Motor neuron (in vitro differentiated cells): ENCODE data around the gene GLOD4. TPM values are rescaled to one million over a fixed set of nuclear protein-coding genes. Genes with fewer than 3 reads are reported as not detected.
"Not testable (repeated sequence)": the region's sequence is repeated elsewhere in the genome, so short reads cannot be mapped to it uniquely, and the experiment has no call there.

ENCODE experiments used
- ATAC-seq, 8 experiments: fragments of 200-7000 bp; cut with Tn5 transposase; replicated peaks in 6 of 8; 2 replicates each; pipeline ENCODE4 v1.8.0; 2021; ENCODE audit warnings: mild to moderate bottlenecking in 8 of 8, moderate library complexity in 8 of 8
- H3K27ac ChIP-seq, 2 donors: fragments of 250-450 bp; sonication (Bioruptor Pico); 2 replicates each; pipeline ENCODE4 v1.9.0; 2021; ENCODE audit warnings: antibody characterized with exemption in 2 of 2, mild to moderate bottlenecking in 2 of 2, moderate library complexity in 1 of 2
- H3K4me1 ChIP-seq, 2 donors: fragments of 250-450 bp; sonication (Bioruptor Pico); replicated peaks in 1 of 2; 2 replicates each; pipeline ENCODE4 v1.6.1; 2021; ENCODE audit warnings: antibody characterized with exemption in 2 of 2, mild to moderate bottlenecking in 2 of 2, moderate library complexity in 1 of 2
- H3K4me3 ChIP-seq, 5 donors: fragments of 250-450 bp; sonication (Bioruptor Pico); 2 replicates each; pipeline ENCODE4 v1.9.0; 2021; ENCODE audit warnings: antibody characterized with exemption in 5 of 5, mild to moderate bottlenecking in 5 of 5, moderate library complexity in 4 of 5
- WGBS, 10 experiments: fragments of 450-650 bp; shearing (Covaris generic); methylation state at CpG; one replicate each; pipeline ENCODE4 v1.0.0; 2022; 5-methylcytosine and 5-hydroxymethylcytosine counted together
- in situ Hi-C, 9 experiments: fragments of 400-800 bp; cut with MboI; loops; one replicate each; pipeline ENCODE4 v1.15.0; 2021; ENCODE audit warnings: low sequenced_read_pairs in 9 of 9, low pct_unique_long_range_greater_than_20kb in 2 of 9; ENCODE audit not compliant: unreplicated experiment in 9 of 9
- total RNA-seq, 8 experiments: library from RNA; unstranded; fragments of 300-600 nt; gene quantifications; 2 replicates each; pipeline versions ENCODE4 v1.2.3 to v1.2.4, GENCODE V29; 2022

The GLOD4 gene
- total RNA-seq, 8 experiments from 2014 or later: 50.8 to 90.4 (median 60.2) TPM

DNA sequence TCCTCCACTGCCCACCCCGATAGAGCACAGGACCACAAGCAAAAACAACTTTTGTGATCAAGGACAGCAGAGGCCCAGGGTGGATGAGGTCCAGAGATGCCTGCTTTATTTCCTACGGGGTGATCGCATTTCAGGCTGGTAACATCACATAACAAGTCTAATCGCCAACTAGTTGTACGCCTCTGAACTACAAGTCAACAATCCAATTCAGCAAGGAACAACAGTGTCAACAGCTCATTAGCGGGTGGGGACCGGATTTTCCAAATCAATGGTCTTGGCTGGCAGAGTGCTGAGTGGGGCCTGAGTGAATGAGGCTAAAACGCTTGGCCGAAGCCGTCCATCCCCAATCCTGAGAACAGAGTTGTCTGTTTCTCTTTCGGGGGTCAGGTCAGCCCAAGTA is 17.2 kb upstream of the GLOD4 start:
- WGBS, 10 experiments: 60 to 100% (median 81%) methylated on average over 1 to 10 of the region's 11 CpGs; no CpG with 5 or more reads in 3 of the 10 experiments
- H3K27ac ChIP-seq: no peak overlapping the region
- H3K4me1 ChIP-seq: peaks cover 25 to 29% of the 10 kb centered on the region in 2 donors
- in situ Hi-C loops: loop anchor here in 8 of 9 experiments (10.0 to 25.0 kb wide), 2 partner anchors 186 to 188 kb away; partner anchors contain the start of genes NXN (in 1 of the 8) and TIMM22 (in 1 of the 8)
- H3K4me3 ChIP-seq: no peak overlapping the region
- ATAC-seq: no peak

- 5 to 100% (median 62%) methylated on average over 1 to 7 of the region's 11 CpGs; no CpG with 5 or more reads in 2 of the 10 experiments for WGBS, 10 experiments
- ATAC-seq: no peak
- in situ Hi-C loops: loop anchor here in 8 of 9 experiments (10.0 to 25.0 kb wide), 2 partner anchors 187 to 189 kb away; partner anchors contain the start of genes NXN (in 1 of the 8) and TIMM22 (in 1 of the 8)
- peak overlapping the region; percentile 10 to 47 for H3K27ac ChIP-seq
- H3K4me1 ChIP-seq: peaks cover 16 to 24% of the 10 kb centered on the region in 2 donors
- H3K4me3 ChIP-seq: no peak overlapping the region
These were observed 16.2 kb upstream of the GLOD4 start for GRCh38 chr17:798246-798645.

DNA sequence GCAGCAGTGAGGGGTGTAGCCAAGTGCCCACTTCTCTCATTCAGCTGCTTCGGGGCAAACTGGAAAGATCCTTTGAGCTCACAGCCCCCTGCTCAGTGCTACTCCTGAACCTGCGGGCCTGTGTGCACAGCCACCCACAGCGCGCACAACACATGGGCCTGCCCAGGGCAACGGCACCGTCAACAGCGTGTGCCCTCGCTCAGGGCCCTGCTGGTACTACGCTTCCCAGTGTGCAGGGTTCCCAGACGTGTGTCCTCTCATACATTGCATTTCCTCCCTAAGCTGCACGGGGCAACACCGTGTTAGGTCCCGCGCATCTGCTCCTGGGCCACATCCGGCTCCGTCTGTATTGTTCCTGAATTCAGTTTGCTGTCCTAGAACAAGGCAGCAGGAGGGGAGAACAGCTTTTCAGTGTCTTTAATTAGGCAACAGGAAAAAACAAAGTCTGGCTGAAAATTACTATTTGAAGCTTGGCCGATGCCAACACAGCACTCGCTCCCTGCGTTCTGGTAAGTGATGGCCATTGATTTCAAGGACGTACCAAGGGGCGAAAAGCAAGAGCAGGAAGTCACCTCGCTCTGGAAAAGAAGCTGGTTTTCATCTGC is 15.3 kb upstream of the GLOD4 start:
- peaks cover 16 to 20% of the 10 kb centered on the region in 2 donors for H3K4me1 ChIP-seq
- H3K4me3 ChIP-seq: no peak overlapping the region
- in situ Hi-C loops: loop anchor here in 8 of 9 experiments (10.0 to 25.0 kb wide), 2 partner anchors 187 to 190 kb away; partner anchors contain the start of genes NXN (in 1 of the 8) and TIMM22 (in 1 of the 8)
- 73 to 100% (median 93%) methylated on average over 1 to 18 of the region's 22 CpGs; no CpG with 5 or more reads in 1 of the 10 experiments for WGBS, 10 experiments
- no peak for ATAC-seq
- no peak overlapping the region for H3K27ac ChIP-seq

DNA sequence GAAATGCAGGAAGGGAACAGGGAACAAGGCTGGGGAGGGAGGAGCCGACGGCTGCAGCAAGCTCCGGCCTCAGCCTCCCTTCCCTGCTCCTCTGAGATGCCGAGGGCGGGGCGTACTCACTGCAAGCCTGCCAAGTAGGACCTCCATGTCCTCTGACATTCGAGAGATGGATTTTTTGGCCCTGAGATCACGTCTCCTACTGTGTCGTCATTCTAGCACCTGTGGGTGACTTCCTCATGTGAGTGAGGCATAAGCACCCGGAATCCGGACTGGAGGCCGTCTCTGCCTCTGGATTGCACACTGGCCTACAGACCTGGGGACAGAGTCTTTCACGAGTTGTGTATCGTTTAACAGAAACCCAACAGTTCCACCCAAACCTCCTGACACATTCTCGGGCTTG is 14.5 kb upstream of the GLOD4 start:
- in situ Hi-C loops: loop anchor here in 8 of 9 experiments (10.0 to 25.0 kb wide), 2 partner anchors 188 to 191 kb away; partner anchors contain the start of genes NXN (in 1 of the 8) and TIMM22 (in 1 of the 8)
- no peak overlapping the region for H3K4me3 ChIP-seq
- WGBS, 10 experiments: 0 to 100% (median 98%) methylated on average over 1 to 12 of the region's 15 CpGs; no CpG with 5 or more reads in 3 of the 10 experiments
- no peak overlapping the region for H3K27ac ChIP-seq
- no peak for ATAC-seq
- peaks cover 16 to 20% of the 10 kb centered on the region in 2 donors for H3K4me1 ChIP-seq

- no peak overlapping the region for H3K4me3 ChIP-seq
- ATAC-seq: no peak
- WGBS, 10 experiments: 59 to 99% (median 80%) methylated on average over 1 to 9 of the region's 9 CpGs; no CpG with 5 or more reads in 3 of the 10 experiments
- no peak overlapping the region for H3K27ac ChIP-seq
- in situ Hi-C loops: loop anchor here in 8 of 9 experiments (10.0 to 25.0 kb wide), 2 partner anchors 189 to 192 kb away; partner anchors contain the start of genes NXN (in 1 of the 8) and TIMM22 (in 1 of the 8)
- H3K4me1 ChIP-seq: peaks cover 16 to 20% of the 10 kb centered on the region in 2 donors
These were observed 13.6 kb upstream of the GLOD4 start for GRCh38 chr17:795721-796120.

GRCh38 chr17:795276-795675 is 13.2 kb upstream of the GLOD4 start:
- WGBS, 10 experiments: 40 to 87% (median 66%) methylated on average over 2 to 8 of the region's 14 CpGs; no CpG with 5 or more reads in 6 of the 10 experiments

GRCh38 chr17:794876-795275 is 12.8 kb upstream of the GLOD4 start:
- WGBS, 10 experiments: 0 to 55% (median 11%) methylated on average over 2 to 13 of the region's 18 CpGs; no CpG with 5 or more reads in 1 of the 10 experiments
- in situ Hi-C loops: loop anchor here (5.0 to 25.0 kb wide), 3 partner anchors 187 to 192 kb away; partner anchors contain the start of genes NXN (in 1 of the 9) and TIMM22 (in 1 of the 9)
- Histone ChIP-seq H3K4me1 (peaks cover 16 to 20% of the 10 kb centered on the region in 2 donors), H3K4me3 (no peak overlapping the region), H3K27ac (peak overlapping the region; percentile 7 to 8)
- peak; percentile 76 to 95 (median 89) for ATAC-seq

More at GRCh38 chr17:795276-795675, 13.2 kb upstream of the GLOD4 start:
- peak in 4 of 8 experiments; percentile 3 to 20 (median 10) for ATAC-seq
- peaks cover 16 to 20% of the 10 kb centered on the region in 2 donors for H3K4me1 ChIP-seq
- in situ Hi-C loops: loop anchor here in 8 of 9 experiments (10.0 to 25.0 kb wide), 2 partner anchors 190 to 192 kb away; partner anchors contain the start of genes NXN (in 1 of the 8) and TIMM22 (in 1 of the 8)
- H3K4me3 ChIP-seq: no peak overlapping the region
- no peak overlapping the region for H3K27ac ChIP-seq

- WGBS, 10 experiments: 60 to 93% (median 89%) methylated on average over 2 to 8 of the region's 9 CpGs; no CpG with 5 or more reads in 4 of the 10 experiments
- Histone ChIP-seq H3K27ac (no peak overlapping the region), H3K4me1 (peaks cover 9 to 17% of the 10 kb centered on the region in 2 donors), H3K4me3 (no peak overlapping the region)
- in situ Hi-C loops: loop anchor here (5.0 to 25.0 kb wide), 3 partner anchors 190 to 195 kb away; partner anchors contain the start of genes NXN (in 1 of the 9) and TIMM22 (in 1 of the 9)
- no peak for ATAC-seq
These were observed 10.2 kb upstream of the GLOD4 start for GRCh38 chr17:792277-792676.

DNA sequence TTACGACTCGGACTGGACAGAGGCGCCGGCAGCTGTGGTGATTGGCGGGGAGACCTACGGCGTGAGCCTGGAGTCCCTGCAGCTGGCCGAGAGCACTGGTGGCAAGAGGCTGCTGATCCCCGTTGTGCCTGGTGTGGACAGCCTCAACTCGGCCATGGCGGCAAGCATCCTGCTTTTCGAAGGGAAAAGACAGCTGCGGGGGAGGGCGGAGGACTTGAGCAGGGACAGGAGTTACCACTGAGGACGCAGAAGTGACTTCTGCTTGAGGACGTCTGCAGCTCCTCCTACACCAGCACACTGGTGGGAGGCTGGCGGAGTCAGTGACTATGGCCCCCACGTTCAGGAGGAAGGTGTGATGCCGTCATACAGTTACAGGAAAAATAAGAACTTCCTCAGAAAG is 9.7 kb upstream of the GLOD4 start:
- Histone ChIP-seq H3K27ac (no peak overlapping the region), H3K4me1 (peaks cover 9 to 17% of the 10 kb centered on the region in 2 donors), H3K4me3 (no peak overlapping the region)
- WGBS, 10 experiments: 64 to 100% (median 90%) methylated on average over 1 to 8 of the region's 19 CpGs; no CpG with 5 or more reads in 2 of the 10 experiments
- ATAC-seq: no peak
- in situ Hi-C loops: loop anchor here (5.0 to 25.0 kb wide), 3 partner anchors 190 to 195 kb away; partner anchors contain the start of genes NXN (in 1 of the 9) and TIMM22 (in 1 of the 9)

DNA sequence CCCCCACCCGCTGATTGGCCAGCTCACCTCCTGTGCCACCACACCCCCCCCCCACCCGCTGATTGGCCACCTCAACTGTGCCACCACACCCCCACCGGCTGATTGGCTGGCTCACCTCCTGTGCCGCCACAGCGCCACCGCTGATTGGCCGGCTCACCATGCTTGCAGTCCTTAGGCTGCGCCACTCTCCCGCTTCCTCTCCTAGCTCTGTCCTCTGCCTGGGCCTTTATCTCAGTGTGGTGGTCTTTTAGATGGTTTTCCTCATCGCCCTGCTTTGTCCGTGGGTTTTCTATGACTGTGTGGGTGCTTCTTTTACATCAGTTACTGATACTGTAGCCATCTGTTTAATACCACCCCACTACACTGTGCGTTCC is 8.8 kb upstream of the GLOD4 start:
- peaks cover 9 to 17% of the 10 kb centered on the region in 2 donors for H3K4me1 ChIP-seq
- not testable (repeated sequence) for ATAC-seq, H3K27ac ChIP-seq, H3K4me3 ChIP-seq
- in situ Hi-C loops: loop anchor here (5.0 to 25.0 kb wide), 3 partner anchors 191 to 196 kb away; partner anchors contain the start of genes NXN (in 1 of the 9) and TIMM22 (in 1 of the 9)
- 74 to 100% (median 100%) methylated on average over 1 to 7 of the region's 12 CpGs; no CpG with 5 or more reads in 5 of the 10 experiments for WGBS, 10 experiments

DNA sequence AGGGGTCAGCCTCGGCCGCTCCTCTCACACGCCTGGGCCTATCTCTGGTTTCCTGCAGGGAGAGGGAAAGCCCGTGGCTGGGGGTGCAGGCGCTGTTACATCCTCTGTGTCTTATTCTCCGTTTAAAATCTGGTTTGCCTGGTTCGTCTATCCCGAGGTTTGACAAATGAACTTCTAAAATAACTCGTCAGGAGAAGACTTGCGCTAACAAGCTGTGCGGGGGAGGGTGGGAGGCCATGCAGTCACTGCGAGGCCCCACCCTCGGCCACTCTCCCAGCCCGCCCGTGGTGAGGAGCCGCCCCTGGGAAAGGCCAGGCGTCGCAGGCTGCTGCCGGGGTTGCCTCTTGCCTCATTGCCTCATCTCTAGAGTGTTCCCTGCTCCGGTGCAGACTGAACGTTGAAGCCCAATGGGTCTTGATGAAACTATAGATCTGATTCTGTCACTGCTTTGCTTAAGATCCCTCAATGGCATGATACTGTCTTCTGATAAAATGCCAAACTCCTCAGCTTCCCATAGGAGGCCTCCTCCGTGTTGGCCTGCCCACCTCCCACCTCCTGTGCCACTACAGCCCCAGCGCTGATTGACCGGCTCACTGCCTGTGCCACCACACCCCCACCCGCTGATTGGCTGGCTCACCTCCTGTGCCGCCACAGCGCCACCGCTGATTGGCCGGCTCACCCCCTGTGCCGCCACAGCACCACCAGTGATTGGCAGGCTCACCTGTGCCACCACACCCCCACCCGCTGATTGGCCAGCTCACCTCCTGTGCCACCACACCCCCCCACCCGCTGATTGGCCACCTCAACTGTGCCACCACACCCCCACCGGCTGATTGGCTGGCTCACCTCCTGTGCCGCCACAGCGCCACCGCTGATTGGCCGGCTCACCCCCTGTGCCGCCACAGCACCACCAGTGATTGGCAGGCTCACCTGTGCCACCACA is 8.1 kb upstream of the GLOD4 start:
- WGBS, 10 experiments: 82 to 100% (median 90%) methylated on average over 1 to 11 of the region's 38 CpGs; no CpG with 5 or more reads in 6 of the 10 experiments
- in situ Hi-C loops: loop anchor here (5.0 to 25.0 kb wide), 3 partner anchors 192 to 197 kb away; partner anchors contain the start of genes NXN (in 1 of the 9) and TIMM22 (in 1 of the 9)
- H3K27ac ChIP-seq, H3K4me3 ChIP-seq: not testable (repeated sequence)
- peaks cover 7 to 13% of the 10 kb centered on the region in 2 donors for H3K4me1 ChIP-seq
- peak in 1 of 8 experiments; percentile 77 for ATAC-seq
